GF-D8 (cell line): ENCODE results near the gene CACTIN.

Experiments used
- DNase-seq: peaks from one replicate; lab custom pipeline; 2025; lab: John Stamatoyannopoulos, UW

CACTIN gene

GRCh38 chr19:3627351-3627723 is 747 bp upstream of the CACTIN start:
- no peak for DNase-seq

GRCh38 chr19:3625996-3626472 is 556 bp downstream of the CACTIN start:
- DNase-seq: no peak

GRCh38 chr19:3623716-3624115 is 2.9 kb downstream of the CACTIN start:
- no peak for DNase-seq

- DNase-seq: no peak
Observed at GRCh38 chr19:3622224-3622623, 4.4 kb downstream of the CACTIN start.

GRCh38 chr19:3621689-3622088 is 4.9 kb downstream of the CACTIN start:
- DNase-seq: no peak

GRCh38 chr19:3620817-3621547 is 5.6 kb downstream of the CACTIN start:
- no peak for DNase-seq

GRCh38 chr19:3620145-3620816 is 6.3 kb downstream of the CACTIN start:
- DNase-seq: no peak

- DNase-seq: no peak
Observed at GRCh38 chr19:3619631-3620012, 7.0 kb downstream of the CACTIN start.

- no peak for DNase-seq
Observed at GRCh38 chr19:3618811-3619630, 7.6 kb downstream of the CACTIN start.

GRCh38 chr19:3618144-3618810 is 8.3 kb downstream of the CACTIN start:
- no peak for DNase-seq

GRCh38 chr19:3617463-3617862 is 9.1 kb downstream of the CACTIN start:
- DNase-seq: no peak

GRCh38 chr19:3615524-3616135 is 11.0 kb downstream of the CACTIN start:
- no peak for DNase-seq

GRCh38 chr19:3614858-3615505 is 11.6 kb downstream of the CACTIN start:
- DNase-seq: no peak

- no peak for DNase-seq
Observed at GRCh38 chr19:3613818-3614661, 12.6 kb downstream of the CACTIN start.

- no peak for DNase-seq
Observed at GRCh38 chr19:3612901-3613741, 13.5 kb downstream of the CACTIN start.

GRCh38 chr19:3612330-3612729 is 14.3 kb downstream of the CACTIN start:
- DNase-seq: no peak

- DNase-seq: no peak
Observed at GRCh38 chr19:3611841-3612240, 14.7 kb downstream of the CACTIN start.

- no peak for DNase-seq
Observed at GRCh38 chr19:3610745-3611717, 15.6 kb downstream of the CACTIN start.
